C4-2B (cell line): ENCODE results near the gene SP140.
"Not testable (repeated sequence)": the region's sequence is repeated elsewhere in the genome, so short reads cannot be mapped to it uniquely, and the experiment has no call there.

Experiments used
- H3K27ac ChIP-seq: fragments of 450-650 bp; 2 replicates; pipeline ENCODE4 v1.5.1; 2017
- ZFX ChIP-seq: fragments of 450-650 bp; IDR thresholded peaks from 2 replicates; pipeline ENCODE4 v1.6.1; 2017
- TF ChIP-seq, protein P1 (sequence below): fragments of 450-650 bp; conservative IDR thresholded peaks from 2 replicates; pipeline ENCODE4 v1.5.1; 2017; ENCODE audit warnings: mild to moderate bottlenecking

Gene SP140

GRCh38 chr2:230296917-230297316 is 71.4 kb downstream of the SP140 start:
- H3K27ac ChIP-seq = no peak overlapping the region
- TF ChIP-seq, protein P1, sequence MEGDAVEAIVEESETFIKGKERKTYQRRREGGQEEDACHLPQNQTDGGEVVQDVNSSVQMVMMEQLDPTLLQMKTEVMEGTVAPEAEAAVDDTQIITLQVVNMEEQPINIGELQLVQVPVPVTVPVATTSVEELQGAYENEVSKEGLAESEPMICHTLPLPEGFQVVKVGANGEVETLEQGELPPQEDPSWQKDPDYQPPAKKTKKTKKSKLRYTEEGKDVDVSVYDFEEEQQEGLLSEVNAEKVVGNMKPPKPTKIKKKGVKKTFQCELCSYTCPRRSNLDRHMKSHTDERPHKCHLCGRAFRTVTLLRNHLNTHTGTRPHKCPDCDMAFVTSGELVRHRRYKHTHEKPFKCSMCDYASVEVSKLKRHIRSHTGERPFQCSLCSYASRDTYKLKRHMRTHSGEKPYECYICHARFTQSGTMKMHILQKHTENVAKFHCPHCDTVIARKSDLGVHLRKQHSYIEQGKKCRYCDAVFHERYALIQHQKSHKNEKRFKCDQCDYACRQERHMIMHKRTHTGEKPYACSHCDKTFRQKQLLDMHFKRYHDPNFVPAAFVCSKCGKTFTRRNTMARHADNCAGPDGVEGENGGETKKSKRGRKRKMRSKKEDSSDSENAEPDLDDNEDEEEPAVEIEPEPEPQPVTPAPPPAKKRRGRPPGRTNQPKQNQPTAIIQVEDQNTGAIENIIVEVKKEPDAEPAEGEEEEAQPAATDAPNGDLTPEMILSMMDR = no peak

GRCh38 chr2:230299618-230300017 is 74.1 kb downstream of the SP140 start:
- H3K27ac ChIP-seq = no peak overlapping the region
- TF ChIP-seq, protein P1 = no peak
- TF ChIP-seq ZFX = no peak

DNA sequence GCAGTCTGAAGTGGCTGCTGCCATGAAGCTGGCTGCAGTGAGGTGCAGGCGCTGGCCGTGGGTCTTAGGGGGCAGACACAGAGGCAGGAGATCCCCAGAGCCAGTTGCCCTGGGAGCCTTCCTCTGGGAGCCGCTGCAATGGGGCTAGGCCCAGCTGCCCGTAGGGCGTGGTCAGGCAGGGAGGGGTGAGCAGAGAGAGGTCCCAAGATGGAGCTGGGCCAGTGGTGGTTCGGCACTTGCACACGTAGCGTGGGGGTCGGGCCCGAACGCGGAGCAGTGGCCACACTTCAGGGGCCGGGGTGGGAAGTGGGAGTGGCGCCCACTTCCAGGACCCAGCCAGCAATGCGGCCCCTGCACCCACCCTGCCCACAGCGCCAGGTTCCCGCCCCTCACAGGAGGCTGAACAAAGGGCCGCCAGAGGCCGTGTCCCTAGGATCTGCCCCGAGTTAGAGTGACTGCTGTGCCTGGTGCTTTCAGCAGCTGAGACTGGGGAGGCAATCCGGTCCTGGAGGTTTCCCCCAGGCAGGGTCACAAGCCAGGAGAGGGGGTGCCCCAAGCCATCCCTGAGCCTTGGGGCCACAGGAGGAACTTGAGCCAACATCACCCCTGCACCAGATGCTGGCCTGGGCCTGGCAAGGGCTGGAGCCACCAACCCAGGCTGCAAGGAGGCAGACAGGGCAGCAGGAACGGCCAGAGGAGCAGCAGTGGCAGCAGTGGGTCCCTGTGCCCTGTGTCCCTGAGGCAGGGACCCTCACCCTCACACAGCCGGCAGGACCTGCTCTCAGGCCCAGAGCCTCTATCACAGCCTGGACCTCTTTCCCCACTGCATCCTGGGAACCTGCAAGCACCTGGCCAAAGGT is 80.1 kb downstream of the SP140 start:
- H3K27ac ChIP-seq = no peak overlapping the region
- TF ChIP-seq, protein P1 = no peak
- no peak for TF ChIP-seq ZFX

DNA sequence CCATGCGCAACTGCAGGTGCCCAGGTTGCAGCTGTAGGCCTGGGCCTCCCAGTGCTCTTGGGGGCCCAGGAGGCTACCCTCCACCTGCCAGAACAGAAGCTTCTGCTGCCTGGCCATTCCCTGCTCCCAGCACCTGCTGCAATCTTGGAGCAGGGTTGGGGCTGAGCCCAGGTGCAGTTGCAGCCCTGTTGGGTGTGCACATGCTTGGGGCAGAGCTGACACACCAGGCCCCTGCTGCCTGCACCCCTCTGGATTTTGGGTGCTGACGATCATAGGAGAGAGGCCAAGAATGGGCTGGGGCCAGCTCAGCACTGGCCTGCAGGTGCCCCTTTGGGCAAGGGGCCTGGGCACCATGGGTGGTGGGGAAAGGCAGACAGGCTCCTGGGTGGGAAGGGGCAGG is 80.9 kb downstream of the SP140 start:
- H3K27ac ChIP-seq = no peak overlapping the region
- TF ChIP-seq, protein P1 = no peak
- TF ChIP-seq ZFX = no peak

DNA sequence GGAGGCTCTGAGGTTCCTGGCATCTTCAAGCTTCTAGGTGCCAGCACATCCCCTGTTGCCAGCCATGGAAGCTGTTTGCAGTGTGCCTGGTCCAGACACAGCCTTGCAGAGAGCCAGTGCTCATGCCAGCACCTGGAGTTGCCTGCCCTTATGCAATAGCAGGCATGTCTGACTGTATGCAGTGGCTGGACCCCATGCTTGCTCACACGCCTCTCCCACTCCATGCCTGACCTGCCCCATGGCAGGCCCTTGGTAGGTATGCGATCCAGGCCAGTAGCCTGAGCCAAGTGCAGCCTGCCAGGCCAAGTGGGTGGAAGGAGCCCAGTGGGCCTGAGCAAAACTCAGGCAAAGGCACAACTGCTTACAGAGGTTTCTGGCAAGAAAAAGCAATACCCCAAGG is 81.9 kb downstream of the SP140 start:
- no peak for TF ChIP-seq ZFX
- TF ChIP-seq, protein P1 = no peak
- H3K27ac ChIP-seq = no peak overlapping the region

- TF ChIP-seq ZFX = no peak
- TF ChIP-seq, protein P1 = no peak
- no peak overlapping the region for H3K27ac ChIP-seq
These were observed 83.0 kb downstream of the SP140 start for GRCh38 chr2:230308402-230309000.

- H3K27ac ChIP-seq = not testable (repeated sequence)
These were observed 85.3 kb downstream of the SP140 start for GRCh38 chr2:230310792-230311191.

DNA sequence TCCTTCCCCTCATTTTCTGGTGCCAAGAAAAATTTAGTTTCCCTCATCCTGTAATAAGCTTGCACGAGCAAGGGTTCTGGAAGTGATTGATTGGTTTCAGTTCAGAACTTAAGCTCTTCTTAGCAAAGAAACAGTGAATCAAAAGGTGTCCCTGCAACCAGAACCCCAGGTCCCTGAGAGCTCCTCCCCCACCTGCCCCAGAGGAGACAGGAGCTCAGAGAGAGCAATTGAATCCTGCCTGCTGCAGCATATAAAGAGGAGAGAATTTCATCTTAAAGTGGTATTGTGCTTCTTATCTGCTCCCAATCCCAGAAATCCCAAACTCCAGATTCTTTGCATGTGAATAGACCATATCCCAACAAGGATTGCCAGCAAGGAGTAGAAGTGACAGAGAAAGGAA is 86.1 kb downstream of the SP140 start:
- not testable (repeated sequence) for H3K27ac ChIP-seq
